IPS-20b (cell line): ENCODE results near the gene C3orf22.

Experiments
- H3K27ac ChIP-seq: one replicate; pipeline ENCODE4 v1.5.1; 2013; ENCODE audit warnings: low read length
- H3K27me3 ChIP-seq: 2 replicates; pipeline ENCODE4 v1.6.1; 2013; ENCODE audit warnings: mild to moderate bottlenecking, low read length, inconsistent platforms; ENCODE audit not compliant: insufficient read depth
- H3K36me3 ChIP-seq: 2 replicates; pipeline ENCODE4 v1.6.1; 2013; ENCODE audit warnings: low read depth, mild to moderate bottlenecking, inconsistent platforms, low read length, moderate library complexity; ENCODE audit not compliant: insufficient read depth
- H3K4me1 ChIP-seq: 2 replicates; pipeline ENCODE4 v1.6.1; 2013; ENCODE audit warnings: mild to moderate bottlenecking, control low read depth, inconsistent platforms, low read length, moderate library complexity; ENCODE audit not compliant: insufficient read depth
- H3K4me3 ChIP-seq: 2 replicates; pipeline ENCODE4 v1.5.1; 2013; ENCODE audit warnings: mild to moderate bottlenecking, low read length, inconsistent platforms
- H3K9ac ChIP-seq: 2 replicates; pipeline ENCODE4 v1.6.1; 2013; ENCODE audit warnings: low read depth, mild to moderate bottlenecking, inconsistent platforms, low read length, moderate library complexity
- H3K9me3 ChIP-seq: 2 replicates; pipeline ENCODE4 v1.6.1; 2013; ENCODE audit warnings: mild to moderate bottlenecking, low read depth, low read length, inconsistent platforms; ENCODE audit not compliant: insufficient read depth

C3orf22 gene

DNA sequence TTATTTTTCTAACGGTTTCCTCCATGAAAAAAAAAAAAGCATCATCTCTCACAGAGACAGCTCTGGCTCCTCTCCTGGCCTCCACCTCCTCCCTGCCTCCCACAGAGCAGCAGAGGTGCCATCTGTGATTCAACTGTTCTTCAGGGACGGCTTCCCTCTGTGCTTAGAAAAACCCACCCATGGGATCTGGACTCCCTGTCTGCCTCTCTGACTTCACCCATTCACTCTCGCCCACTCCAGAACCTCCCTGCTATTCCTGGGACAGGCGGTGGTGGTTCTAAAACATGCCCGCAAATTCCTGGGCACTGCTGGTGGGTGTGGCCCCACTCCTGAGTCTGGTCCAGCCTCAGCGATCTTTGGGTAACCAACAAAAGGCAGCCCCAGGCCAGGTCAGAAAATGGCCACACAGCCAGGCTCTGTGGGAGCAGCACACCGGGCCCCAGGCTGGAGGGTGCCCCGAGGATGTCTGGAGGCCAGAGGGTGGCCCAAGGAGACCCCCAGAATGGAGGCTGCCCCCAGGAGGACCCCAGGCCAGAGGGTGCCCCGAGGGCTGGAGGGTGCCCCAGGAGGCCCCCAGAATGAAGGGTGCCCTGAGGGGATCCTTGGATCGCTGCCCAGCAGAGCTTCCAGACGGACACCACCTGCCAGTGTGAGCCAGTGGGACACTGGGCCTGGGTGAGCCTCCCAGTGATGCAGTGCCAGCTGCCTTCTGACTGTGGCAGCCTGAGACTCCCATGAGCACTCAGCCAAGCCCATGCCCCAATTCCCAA lies 37.4 kb downstream of the C3orf22 start:
- Histone ChIP-seq H3K27me3 (peaks cover 34% of the 10 kb centered on the region), H3K27ac (no peak overlapping the region), H3K36me3 (no peaks in the 10 kb centered on the region), H3K9me3 (no peaks in the 10 kb centered on the region), H3K9ac (no peak overlapping the region), H3K4me3 (no peak overlapping the region), H3K4me1 (no peaks in the 10 kb centered on the region)

DNA sequence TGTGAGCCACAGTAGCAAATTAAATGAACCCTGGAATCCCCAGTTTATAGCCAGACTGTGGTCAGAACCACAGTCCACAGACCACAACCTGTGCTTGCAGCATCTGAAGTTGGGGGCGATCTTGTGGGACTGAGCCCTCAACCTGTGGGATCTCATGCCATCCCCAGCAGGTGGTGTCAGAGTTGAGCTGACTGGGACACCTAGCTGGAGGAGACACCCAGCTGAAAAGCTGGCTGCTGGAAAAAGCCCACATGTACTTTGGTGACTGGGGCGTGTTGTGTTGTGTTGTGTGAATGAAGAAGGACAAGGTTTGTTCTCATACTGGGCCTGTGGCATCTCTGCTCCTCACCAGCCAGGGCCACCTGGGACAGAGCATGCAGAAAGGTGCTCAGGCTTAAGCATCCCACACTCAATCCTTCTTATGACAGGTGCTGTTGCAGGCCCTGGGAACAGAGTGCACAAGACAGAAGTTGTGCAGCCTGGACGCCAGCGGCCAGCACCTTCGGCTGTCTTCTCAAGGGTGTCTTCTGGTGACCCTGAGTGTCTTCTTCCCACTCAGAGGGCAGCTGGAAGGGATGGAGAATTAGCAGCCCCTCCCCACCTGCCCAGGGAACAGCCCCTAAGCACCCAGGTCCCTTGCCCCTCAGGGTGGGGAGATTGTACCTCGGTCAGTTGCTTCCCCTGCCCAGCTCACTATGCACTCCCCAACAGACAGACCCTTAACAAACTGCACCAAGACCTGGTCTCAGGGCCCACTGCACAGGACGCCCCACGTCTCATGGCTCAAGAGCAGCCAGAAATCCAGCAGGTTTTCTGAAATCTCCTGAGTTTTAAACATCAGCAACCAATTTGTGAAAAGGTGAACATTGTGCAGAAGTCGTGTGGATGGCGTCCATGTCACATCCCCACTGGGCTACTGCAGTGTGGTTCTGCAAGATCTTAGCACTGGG lies 39.0 kb downstream of the C3orf22 start:
- no peaks in the 10 kb centered on the region for H3K4me1 ChIP-seq
- H3K27ac ChIP-seq, result no peak overlapping the region
- no peaks in the 10 kb centered on the region for H3K36me3 ChIP-seq
- H3K9me3 ChIP-seq, result no peaks in the 10 kb centered on the region
- no peak overlapping the region for H3K9ac ChIP-seq
- H3K4me3 ChIP-seq, result no peak overlapping the region
- peaks cover 22% of the 10 kb centered on the region for H3K27me3 ChIP-seq

DNA sequence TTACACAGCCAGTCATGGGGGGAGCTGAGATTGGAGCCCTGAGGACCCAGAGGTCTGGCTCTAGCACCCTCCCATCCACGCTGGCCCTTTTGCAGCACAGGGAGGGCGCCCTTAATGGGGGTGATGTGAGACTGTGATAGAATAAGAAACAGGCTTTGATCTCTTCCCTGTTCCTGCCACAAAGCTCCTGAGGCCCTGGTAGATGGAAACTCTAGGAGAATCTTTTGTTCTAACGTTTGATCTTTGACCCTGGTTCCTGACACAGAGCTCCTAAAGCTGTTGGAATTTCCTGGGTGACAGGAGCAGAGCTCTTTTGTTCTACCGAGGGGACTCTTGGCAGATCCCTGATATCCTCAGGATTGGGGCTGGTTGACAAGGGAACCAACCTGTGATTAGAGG lies 40.0 kb downstream of the C3orf22 start:
- H3K4me3 ChIP-seq, result no peak overlapping the region
- peaks cover 15% of the 10 kb centered on the region for H3K27me3 ChIP-seq
- H3K9ac ChIP-seq, result no peak overlapping the region
- H3K36me3 ChIP-seq, result no peaks in the 10 kb centered on the region
- no peaks in the 10 kb centered on the region for H3K9me3 ChIP-seq
- no peak overlapping the region for H3K27ac ChIP-seq
- H3K4me1 ChIP-seq, result no peaks in the 10 kb centered on the region

DNA sequence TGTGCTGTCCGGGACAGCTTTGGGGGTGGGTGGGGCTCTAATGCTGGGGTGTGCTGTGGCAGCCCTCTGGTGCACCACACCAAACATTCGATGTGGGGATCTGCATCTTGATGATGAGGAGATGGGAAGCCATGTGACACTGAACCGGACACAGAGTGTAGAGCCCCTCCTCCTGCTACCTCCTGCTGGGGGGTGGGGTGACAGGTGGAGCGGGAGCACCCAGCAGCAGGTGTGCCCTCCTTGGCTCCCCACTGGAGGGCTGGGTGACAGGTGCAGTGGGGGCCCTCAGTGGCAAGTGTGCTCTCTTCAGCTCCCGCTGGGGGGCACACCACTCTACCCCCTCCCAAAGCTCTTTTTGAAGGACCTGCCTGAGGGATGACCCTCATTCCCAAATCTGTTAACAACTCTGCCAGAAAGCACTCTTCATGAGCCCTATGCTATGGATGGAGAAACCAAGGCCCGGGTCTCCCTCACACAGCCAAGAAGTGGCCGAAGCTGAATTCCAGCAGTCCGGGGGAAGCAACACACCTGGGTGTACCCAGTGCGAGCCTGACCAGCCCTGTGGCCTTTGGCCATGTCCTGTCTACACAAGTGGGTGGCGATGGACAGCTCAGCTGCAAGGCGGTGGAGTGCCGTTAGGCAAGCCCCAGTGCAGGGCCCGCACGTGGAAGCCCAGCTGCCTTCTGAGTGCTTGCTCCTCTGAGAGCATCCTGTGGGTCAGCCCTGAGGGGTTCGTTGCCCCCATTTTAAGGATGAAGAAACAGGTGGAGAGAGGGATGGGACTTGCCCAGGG lies 40.5 kb downstream of the C3orf22 start:
- H3K4me1 ChIP-seq, result no peaks in the 10 kb centered on the region
- H3K4me3 ChIP-seq, result no peak overlapping the region
- H3K36me3 ChIP-seq, result no peaks in the 10 kb centered on the region
- H3K27ac ChIP-seq, result no peak overlapping the region
- peaks cover 9% of the 10 kb centered on the region for H3K27me3 ChIP-seq
- no peak overlapping the region for H3K9ac ChIP-seq
- no peaks in the 10 kb centered on the region for H3K9me3 ChIP-seq

DNA sequence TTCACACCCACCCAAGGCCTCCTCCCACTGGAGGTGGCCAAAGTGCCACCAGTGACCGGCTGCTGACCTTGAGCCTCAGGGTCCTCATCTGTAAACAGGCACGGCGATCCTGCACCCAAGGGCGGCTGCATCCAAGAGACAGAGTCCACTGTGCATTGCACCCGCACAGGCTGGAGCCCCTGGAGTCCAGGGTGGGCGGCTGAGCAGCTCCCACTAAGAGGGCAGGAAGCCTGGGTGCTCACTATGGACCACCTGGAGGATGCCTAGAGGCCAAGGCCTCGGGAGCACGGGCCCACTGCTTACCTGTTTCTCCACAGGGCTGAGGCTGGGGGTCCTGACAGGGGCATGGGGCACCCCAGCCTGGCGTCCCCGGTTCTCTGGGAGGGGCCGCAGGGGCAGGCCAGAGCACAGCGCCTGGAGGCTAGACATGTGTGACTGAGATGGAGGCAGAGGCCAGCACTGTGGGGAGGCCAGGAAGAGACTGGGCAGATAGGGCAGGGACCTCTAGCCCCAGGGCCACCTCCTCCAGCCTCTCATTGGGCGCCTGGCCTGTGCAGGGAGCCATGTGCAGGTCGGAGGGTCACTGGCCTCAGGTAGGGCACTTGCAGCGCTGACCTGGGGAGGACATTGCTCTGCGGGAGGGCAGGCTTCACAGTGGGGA lies 41.3 kb downstream of the C3orf22 start, which contains the start of gene UROC1:
UROC1 (minus strand) TSS at position 483 of the 661 bp plus-strand sequence; CDS start at position 429, 54 bp downstream.
- Histone ChIP-seq H3K9ac (no peak within 1 kb of the TSS), H3K4me1 (no peaks in the 10 kb centered on the region), H3K36me3 (no peaks in the 10 kb centered on the region), H3K9me3 (no peaks in the 10 kb centered on the region), H3K27me3 (peaks cover 1% of the 10 kb centered on the region), H3K27ac (no peak within 1 kb of the TSS), H3K4me3 (no peak within 1 kb of the TSS)

DNA sequence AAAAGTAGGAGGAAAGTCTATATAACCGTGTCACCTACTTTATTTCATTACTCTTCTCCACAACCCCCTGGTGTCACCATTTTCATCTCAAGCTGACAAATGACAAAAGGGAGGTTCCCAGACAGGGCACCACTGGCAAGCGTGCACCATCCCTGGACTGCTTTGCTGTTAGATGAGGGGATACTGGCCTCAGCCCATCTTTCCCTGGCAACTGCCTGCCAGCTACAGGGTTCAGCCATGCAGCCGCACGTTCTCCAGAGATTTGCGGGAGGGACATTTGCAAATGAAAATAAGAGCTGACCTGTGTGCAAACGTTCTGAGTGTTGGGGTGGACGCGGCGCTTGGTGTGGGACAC lies 41.8 kb downstream of the C3orf22 start:
- Histone ChIP-seq H3K4me3 (no peak overlapping the region), H3K9me3 (no peaks in the 10 kb centered on the region), H3K27ac (no peak overlapping the region), H3K27me3 (no peaks in the 10 kb centered on the region), H3K4me1 (no peaks in the 10 kb centered on the region), H3K9ac (no peak overlapping the region), H3K36me3 (no peaks in the 10 kb centered on the region)

DNA sequence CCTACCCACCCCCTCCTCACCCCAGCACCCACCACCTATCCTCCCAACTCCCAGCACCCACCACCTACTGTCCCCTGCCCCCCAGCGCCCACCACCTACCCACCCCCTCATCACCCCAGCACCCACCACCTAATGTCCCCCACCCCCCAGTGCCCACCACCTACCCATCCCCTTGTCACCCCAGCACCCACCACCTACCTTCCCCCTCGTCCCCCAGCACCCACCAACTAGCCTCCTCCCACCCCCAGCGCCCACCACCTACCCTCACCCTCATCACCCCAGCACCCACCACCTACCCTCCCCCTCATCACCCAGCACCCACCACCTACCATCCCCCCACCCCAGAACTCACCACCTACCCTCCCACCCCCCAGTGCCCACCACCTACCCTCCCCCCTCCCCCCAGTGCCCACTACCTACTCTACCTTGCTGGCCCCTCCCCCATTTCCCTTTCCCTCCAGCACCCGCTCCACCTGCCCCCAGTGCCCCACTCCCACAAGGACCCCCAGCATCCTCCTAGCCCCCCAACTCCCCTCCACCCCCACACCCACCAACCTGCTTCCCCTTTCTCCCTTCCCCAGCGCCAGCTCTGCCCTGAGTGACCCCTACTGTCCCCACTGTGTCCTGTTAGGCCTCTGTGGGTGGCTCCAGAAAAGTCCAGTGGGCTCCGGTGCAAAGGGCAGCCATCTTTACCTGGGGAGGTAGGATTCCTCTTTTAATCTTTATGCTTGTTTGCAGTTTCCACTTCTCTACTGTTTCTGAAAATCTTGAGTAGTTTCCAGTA lies 42.4 kb downstream of the C3orf22 start:
- no peaks in the 10 kb centered on the region for H3K4me1 ChIP-seq
- H3K9ac ChIP-seq, result no peak overlapping the region
- H3K27me3 ChIP-seq, result no peaks in the 10 kb centered on the region
- H3K9me3 ChIP-seq, result no peaks in the 10 kb centered on the region
- H3K36me3 ChIP-seq, result no peaks in the 10 kb centered on the region
- H3K4me3 ChIP-seq, result no peak overlapping the region
- H3K27ac ChIP-seq, result no peak overlapping the region

DNA sequence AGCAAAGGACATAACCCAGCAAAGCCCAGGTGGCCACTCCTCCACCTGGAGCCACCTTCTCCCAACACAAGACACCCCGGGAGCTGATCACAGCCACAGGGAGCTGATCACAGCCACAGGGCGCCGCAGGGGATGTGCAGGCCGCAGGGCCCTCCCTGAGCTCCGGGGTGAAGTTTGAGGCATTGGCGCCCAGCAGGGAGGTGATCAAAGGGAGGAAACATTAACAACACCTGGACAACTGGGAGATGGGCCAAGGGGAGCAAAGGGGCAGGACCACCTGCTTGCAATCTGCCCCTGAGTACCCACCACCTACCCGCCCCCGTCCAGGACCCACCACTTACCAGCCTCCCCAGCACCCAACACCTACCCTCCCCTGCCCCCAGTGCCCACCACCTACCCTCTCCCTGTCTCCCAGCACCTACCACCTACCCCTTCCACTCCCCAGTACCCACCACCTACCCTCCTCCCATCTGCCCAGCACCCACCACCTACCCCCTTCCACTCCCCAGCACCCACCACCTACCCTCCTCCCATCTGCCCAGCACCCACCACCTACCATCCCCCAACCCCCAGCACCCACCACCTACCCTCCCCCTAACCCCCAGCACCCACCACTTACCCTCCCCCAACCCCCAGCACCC lies 43.5 kb downstream of the C3orf22 start:
- Histone ChIP-seq H3K4me3 (no peak overlapping the region), H3K4me1 (no peaks in the 10 kb centered on the region), H3K36me3 (no peaks in the 10 kb centered on the region), H3K9me3 (no peaks in the 10 kb centered on the region), H3K9ac (no peak overlapping the region), H3K27me3 (no peaks in the 10 kb centered on the region), H3K27ac (no peak overlapping the region)

DNA sequence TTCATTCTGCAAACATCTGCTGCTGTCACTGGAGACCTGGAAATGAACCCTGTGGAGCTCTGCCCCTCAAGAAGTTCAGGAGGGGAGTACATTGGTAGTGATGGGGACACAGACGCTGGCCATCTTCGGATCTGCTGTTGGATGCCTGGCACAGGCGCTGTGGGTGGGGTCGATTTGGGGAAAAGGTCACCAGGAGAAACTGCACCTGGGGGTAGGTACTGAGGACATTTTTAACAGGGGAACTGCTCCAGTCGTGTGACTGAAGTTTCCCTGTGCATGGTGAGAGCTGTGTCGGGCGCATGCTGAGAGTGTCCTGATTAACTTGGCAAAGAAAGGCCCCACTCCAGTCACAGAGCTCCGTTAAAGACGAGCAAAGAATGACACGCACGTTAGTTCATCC lies 44.6 kb downstream of the C3orf22 start:
- Histone ChIP-seq H3K27me3 (no peaks in the 10 kb centered on the region), H3K9me3 (no peaks in the 10 kb centered on the region; the same call in 1 of the 2 replicates), H3K4me1 (no peaks in the 10 kb centered on the region)

DNA sequence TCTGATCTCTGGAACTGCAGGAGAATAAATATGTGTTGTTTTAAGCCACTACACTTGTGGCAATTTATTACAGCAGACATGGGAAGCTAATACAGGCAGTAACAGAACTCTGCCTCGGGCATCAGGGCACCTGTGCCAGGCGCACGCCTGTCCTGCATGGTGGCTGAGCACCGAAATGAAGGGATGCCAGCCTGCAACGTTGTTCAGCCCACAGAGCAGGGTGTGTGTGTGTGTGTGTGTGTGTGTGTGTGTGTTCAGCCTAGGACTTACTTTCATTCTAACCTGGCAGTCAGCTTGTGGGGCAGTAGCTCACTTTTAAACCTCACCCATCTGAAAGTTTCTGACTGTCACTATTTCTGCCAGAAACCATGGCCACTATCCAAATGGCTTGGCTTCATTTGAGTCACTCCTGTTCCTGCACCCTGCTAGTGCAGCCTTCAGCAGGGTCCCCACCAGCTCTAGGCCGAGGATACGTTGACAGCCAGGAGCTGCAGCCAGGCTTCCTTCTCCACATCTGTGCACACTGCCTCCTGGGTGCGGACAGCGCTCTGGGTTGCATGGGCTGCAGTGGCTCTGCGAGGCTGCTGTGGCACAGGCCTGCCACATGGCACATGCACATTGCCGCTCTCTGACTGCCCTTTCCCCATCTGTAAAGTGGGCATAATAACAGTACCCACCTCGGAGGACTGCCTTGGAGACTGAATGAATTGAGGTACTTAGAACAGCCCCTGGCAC lies 45.6 kb downstream of the C3orf22 start:
- H3K4me3 ChIP-seq, result no peak overlapping the region
- H3K9ac ChIP-seq, result no peak overlapping the region
- no peaks in the 10 kb centered on the region for H3K27me3 ChIP-seq
- no peaks in the 10 kb centered on the region for H3K4me1 ChIP-seq
- no peak overlapping the region for H3K27ac ChIP-seq
- no peaks in the 10 kb centered on the region; the same call in 1 of the 2 replicates for H3K9me3 ChIP-seq
- H3K36me3 ChIP-seq, result no peaks in the 10 kb centered on the region

More for the DNA sequence above, 44.6 kb downstream of the C3orf22 start:
- H3K36me3 ChIP-seq, result no peaks in the 10 kb centered on the region
- no peak overlapping the region for H3K27ac ChIP-seq
- H3K4me3 ChIP-seq, result no peak overlapping the region
- H3K9ac ChIP-seq, result no peak overlapping the region
